WERI-Rb-1 (cell line): ENCODE results near the gene RPS19.
"Not testable (repeated sequence)": the region's sequence is repeated elsewhere in the genome, so short reads cannot be mapped to it uniquely, and the experiment has no call there.

ENCODE experiments used
- DNase-seq: peaks from one replicate; pipeline ENCODE4 v3.0.0-alpha.2; 2020
- H3K27ac ChIP-seq: fragments of 250-450 bp; sonication (Bioruptor Pico); 2 replicates; pipeline ENCODE4 v1.5.1; 2020; ENCODE audit warnings: mild to moderate bottlenecking, moderate library complexity
- H3K27me3 ChIP-seq: fragments of 250-450 bp; sonication (Bioruptor Pico); 2 replicates; pipeline ENCODE4 v1.5.1; 2021; ENCODE audit warnings: mild to moderate bottlenecking, low read depth, moderate library complexity; ENCODE audit not compliant: insufficient read depth, severe bottlenecking
- H3K36me3 ChIP-seq: fragments of 250-450 bp; sonication (Bioruptor Pico); 2 replicates; pipeline ENCODE4 v1.5.1; 2020; ENCODE audit warnings: mild to moderate bottlenecking, moderate library complexity
- H3K4me3 ChIP-seq: 2 replicates; pipeline ENCODE4 v1.5.1; 2011; ENCODE audit warnings: low read depth, mild to moderate bottlenecking, control low read depth, low read length
- H3K9me3 ChIP-seq: fragments of 250-450 bp; sonication (Bioruptor Pico); 2 replicates; pipeline ENCODE4 v1.5.1; 2021; ENCODE audit warnings: mild to moderate bottlenecking, moderate library complexity; ENCODE audit not compliant: severe bottlenecking
- TF ChIP-seq, protein P1 (sequence below): IDR thresholded peaks from 2 replicates; pipeline ENCODE4 v1.5.1; 2011; ENCODE audit warnings: low read depth, mild to moderate bottlenecking, control low read depth, inconsistent platforms, low read length

Gene RPS19

DNA sequence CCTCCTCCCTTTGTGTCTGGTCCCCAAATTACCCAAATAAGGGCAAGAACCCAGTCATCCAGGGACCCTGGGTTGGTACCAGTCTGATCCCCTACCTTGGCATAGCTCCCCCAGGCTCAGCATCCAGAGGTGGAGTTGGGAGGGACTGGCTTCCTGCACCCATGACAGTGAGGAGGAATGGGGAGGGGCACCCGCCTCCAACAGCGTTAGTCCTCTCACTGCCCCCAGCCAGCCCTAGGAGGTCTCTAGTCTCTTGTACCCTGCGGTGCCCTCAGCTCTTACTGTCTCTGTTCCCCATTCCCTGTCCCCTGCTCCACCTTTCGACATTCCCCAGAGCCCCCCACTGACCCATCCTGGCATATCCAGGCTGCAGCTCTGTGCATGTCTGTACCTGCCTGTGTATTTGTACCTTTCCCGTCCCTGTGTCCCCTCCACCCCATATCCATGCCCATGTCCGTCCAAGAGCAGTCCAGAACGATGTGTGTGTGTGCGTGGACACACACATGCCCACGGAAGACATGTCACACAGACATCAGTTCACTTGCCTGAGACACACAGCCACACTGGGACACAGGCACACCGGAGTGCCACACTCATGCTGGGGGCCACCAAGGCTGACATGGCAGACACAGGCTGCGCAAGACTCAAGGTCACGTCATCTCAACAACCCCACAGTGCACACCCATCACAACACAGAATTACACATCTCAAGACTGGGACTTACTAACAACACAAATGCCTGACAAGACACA is 50.4 kb downstream of the RPS19 start:
- TF ChIP-seq, protein P1, sequence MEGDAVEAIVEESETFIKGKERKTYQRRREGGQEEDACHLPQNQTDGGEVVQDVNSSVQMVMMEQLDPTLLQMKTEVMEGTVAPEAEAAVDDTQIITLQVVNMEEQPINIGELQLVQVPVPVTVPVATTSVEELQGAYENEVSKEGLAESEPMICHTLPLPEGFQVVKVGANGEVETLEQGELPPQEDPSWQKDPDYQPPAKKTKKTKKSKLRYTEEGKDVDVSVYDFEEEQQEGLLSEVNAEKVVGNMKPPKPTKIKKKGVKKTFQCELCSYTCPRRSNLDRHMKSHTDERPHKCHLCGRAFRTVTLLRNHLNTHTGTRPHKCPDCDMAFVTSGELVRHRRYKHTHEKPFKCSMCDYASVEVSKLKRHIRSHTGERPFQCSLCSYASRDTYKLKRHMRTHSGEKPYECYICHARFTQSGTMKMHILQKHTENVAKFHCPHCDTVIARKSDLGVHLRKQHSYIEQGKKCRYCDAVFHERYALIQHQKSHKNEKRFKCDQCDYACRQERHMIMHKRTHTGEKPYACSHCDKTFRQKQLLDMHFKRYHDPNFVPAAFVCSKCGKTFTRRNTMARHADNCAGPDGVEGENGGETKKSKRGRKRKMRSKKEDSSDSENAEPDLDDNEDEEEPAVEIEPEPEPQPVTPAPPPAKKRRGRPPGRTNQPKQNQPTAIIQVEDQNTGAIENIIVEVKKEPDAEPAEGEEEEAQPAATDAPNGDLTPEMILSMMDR: no peak

GRCh38 chr19:41910992-41911888 is 51.2 kb downstream of the RPS19 start:
- H3K4me3 ChIP-seq: no peak overlapping the region
- DNase-seq: no peak
- no peaks in the 10 kb centered on the region for H3K36me3 ChIP-seq
- H3K27me3 ChIP-seq: peaks cover 38% of the 10 kb centered on the region
- no peaks in the 10 kb centered on the region for H3K9me3 ChIP-seq
- H3K27ac ChIP-seq: no peak overlapping the region
- TF ChIP-seq, protein P1: no peak

More for the DNA sequence above, 50.4 kb downstream of the RPS19 start:
- no peaks in the 10 kb centered on the region for H3K9me3 ChIP-seq
- H3K36me3 ChIP-seq: peaks cover 5% of the 10 kb centered on the region
- DNase-seq: no peak
- peaks cover 32% of the 10 kb centered on the region for H3K27me3 ChIP-seq
- no peak overlapping the region for H3K27ac ChIP-seq
- H3K4me3 ChIP-seq: no peak overlapping the region

DNA sequence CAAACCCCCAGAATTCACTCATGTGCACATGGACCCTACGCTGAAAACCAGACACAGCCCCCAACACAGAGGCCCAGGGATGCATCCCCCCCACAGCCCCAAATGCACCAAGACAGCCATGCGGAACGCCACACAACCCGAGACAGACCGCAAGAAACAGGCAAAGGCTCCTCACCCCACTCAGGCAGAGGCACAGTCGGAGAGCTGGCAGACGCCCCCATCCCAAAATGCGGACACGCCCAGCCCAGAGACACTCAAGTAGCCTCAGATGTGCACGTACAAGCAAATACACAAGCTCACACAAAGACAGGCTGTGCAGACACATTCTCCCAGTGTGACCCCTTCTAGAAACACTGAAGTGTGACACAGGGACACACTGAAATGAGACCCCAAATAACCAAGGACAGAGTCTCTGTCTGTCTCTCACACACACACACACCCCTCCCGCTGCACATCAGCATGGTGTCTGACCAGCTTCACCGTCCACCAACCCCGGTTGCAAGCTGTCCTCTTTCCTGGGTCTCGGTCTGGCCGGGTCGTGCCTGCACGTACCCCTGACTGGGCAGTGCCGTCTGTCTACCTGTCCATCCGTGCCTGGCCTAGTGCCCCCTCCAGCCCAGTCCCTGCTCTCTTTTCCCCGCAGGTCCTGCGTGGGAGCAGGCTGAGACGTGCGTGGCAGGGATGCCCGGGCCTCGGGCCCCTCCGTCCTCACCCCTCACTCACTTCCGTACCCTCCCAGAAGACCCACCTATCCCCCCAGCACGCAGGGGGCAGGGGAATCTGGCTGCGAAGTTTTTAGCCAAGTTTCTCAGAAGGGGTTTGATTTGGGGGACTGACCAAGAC is 52.1 kb downstream of the RPS19 start:
- Histone ChIP-seq H3K27ac (no peak overlapping the region), H3K4me3 (no peak overlapping the region), H3K27me3 (peaks cover 39% of the 10 kb centered on the region), H3K9me3 (no peaks in the 10 kb centered on the region), H3K36me3 (no peaks in the 10 kb centered on the region)
- TF ChIP-seq, protein P1: no peak
- DNase-seq: no peak

- no peak for DNase-seq
- Histone ChIP-seq H3K9me3 (no peaks in the 10 kb centered on the region), H3K36me3 (no peaks in the 10 kb centered on the region), H3K4me3 (no peak overlapping the region), H3K27me3 (peaks cover 39% of the 10 kb centered on the region), H3K27ac (no peak overlapping the region)
- TF ChIP-seq, protein P1: no peak
Observed at GRCh38 chr19:41912899-41913537, 53.0 kb downstream of the RPS19 start.

GRCh38 chr19:41913538-41914423 is 53.7 kb downstream of the RPS19 start:
- no peak overlapping the region for H3K4me3 ChIP-seq
- TF ChIP-seq, protein P1: no peak

DNA sequence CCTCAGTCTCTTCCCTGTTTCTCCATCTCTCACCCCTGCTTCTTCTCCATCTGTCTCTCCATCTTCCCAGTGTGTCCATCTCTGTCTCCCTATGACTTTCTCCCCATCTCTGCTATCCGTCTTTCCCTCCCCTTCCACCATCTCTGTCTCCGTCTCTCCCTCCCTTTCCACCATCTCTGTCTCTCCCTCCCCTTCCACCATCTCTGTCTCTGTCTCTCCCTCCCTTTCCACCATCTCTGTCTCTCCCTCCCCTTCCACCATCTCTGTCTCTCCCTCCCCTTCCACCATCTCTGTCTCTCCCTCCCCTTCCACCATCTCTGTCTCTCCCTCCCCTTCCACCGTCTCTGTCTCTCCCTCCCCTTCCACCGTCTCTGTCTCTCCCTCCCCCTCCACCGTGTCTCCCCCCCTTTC is 54.4 kb downstream of the RPS19 start:
- DNase-seq, H3K9me3 ChIP-seq, H3K36me3 ChIP-seq, H3K27ac ChIP-seq, H3K4me3 ChIP-seq: not testable (repeated sequence)
- peaks cover 39% of the 10 kb centered on the region for H3K27me3 ChIP-seq

More at GRCh38 chr19:41913538-41914423, 53.7 kb downstream of the RPS19 start:
- Histone ChIP-seq H3K9me3 (no peaks in the 10 kb centered on the region), H3K27ac (no peak overlapping the region), H3K27me3 (peaks cover 39% of the 10 kb centered on the region), H3K36me3 (no peaks in the 10 kb centered on the region)
- no peak for DNase-seq
